HepG2 (cell line): ENCODE measurements around the gene GLUD1. TPM values are rescaled to one million over a fixed set of nuclear protein-coding genes. Genes with fewer than 3 reads are reported as not detected.

Experiments used
- ETV5 ChIP-seq: IDR thresholded peaks from 2 replicates; pipeline ENCODE4 v1.6.1; 2018; ENCODE audit warnings: missing biosample characterization, missing genetic modification reagents, inconsistent platforms, borderline replicate concordance
- FOXO1 ChIP-seq: sonication (generic); formaldehyde crosslinking; IDR thresholded peaks from 2 replicates; pipeline ENCODE4 v1.4.0; 2020; ENCODE audit warnings: missing genetic modification reagents
- HNRNPUL1 ChIP-seq: fragments of 200-400 bp; formaldehyde crosslinking; IDR thresholded peaks from 2 replicates; pipeline ENCODE4 v1.6.1; 2017; ENCODE audit warnings: low read depth, mild to moderate bottlenecking, low read length, moderate library complexity
- IKZF1 ChIP-seq: fragments of 450-650 bp; IDR thresholded peaks from 2 replicates; pipeline ENCODE4 v1.7.1; 2016
- NR2F2 ChIP-seq: IDR thresholded peaks from 2 replicates; pipeline ENCODE4 v1.6.1; 2012; ENCODE audit warnings: low read depth, inconsistent platforms, borderline replicate concordance
- PPARG ChIP-seq: conservative IDR thresholded peaks from 2 replicates; pipeline ENCODE4 v1.6.1; 2016; ENCODE audit warnings: missing biosample characterization, missing genetic modification reagents
- SALL1 ChIP-seq: sonication (generic); formaldehyde crosslinking; IDR thresholded peaks from 2 replicates; pipeline ENCODE4 v1.8.0; 2022; ENCODE audit warnings: mild to moderate bottlenecking, missing genetic modification reagents
- SMARCE1 ChIP-seq: fragments of 450-650 bp; IDR thresholded peaks from 2 replicates; pipeline ENCODE4 v1.6.1; 2017; ENCODE audit warnings: borderline replicate concordance
- STAG1 ChIP-seq: sonication (generic); formaldehyde crosslinking; IDR thresholded peaks from 2 replicates; pipeline ENCODE4 v1.4.0; 2020; ENCODE audit warnings: missing genetic modification reagents
- TAF1 ChIP-seq: sonication (generic); formaldehyde crosslinking; IDR thresholded peaks from 2 replicates; pipeline ENCODE4 v1.4.0; 2020; ENCODE audit warnings: missing genetic modification reagents
- YY1 ChIP-seq: IDR thresholded peaks from 2 replicates; pipeline ENCODE4 v1.6.1; 2011; ENCODE audit warnings: low read length, low read depth, moderate library complexity, mild to moderate bottlenecking; ENCODE audit not compliant: insufficient read depth, insufficient replicate concordance
- ZNF225 ChIP-seq: sonication (generic); formaldehyde crosslinking; IDR thresholded peaks from 2 replicates; pipeline ENCODE4 v1.4.0; 2020; ENCODE audit warnings: mild to moderate bottlenecking, missing genetic modification reagents
- ZNF264 ChIP-seq: sonication (generic); formaldehyde crosslinking; IDR thresholded peaks from 2 replicates; pipeline ENCODE4 v1.4.0; 2020; ENCODE audit warnings: missing genetic modification reagents
- ZNF607 ChIP-seq: sonication (generic); formaldehyde crosslinking; IDR thresholded peaks from 2 replicates; pipeline ENCODE4 v1.5.1; 2020; ENCODE audit warnings: missing genetic modification reagents, mild to moderate bottlenecking, borderline replicate concordance
- ZNF773 ChIP-seq: sonication (generic); formaldehyde crosslinking; IDR thresholded peaks from 2 replicates; pipeline ENCODE4 v1.4.0; 2020; ENCODE audit warnings: missing genetic modification reagents, borderline replicate concordance
- ZNF792 ChIP-seq: IDR thresholded peaks from 2 replicates; pipeline ENCODE4 v1.6.1; 2016
- ZSCAN29 ChIP-seq: sonication (generic); formaldehyde crosslinking; conservative IDR thresholded peaks from 2 replicates; pipeline ENCODE4 v1.4.0; 2020; ENCODE audit warnings: mild to moderate bottlenecking, missing genetic modification reagents
- polyA plus RNA-seq, 8 experiments: library from polyadenylated mRNA; depleted of rRNA in 3 of 8; stranded (reverse) in 7 of 8; unstranded in 1 of 8; fragments of >200 nt; fragmentation: Illumina TruSeq in 4 of 8; extraction: Trizol in 4 of 8; gene quantifications; 2 replicates each; pipeline versions ENCODE4 v1.2.1 to v1.2.3, GENCODE V29; 2011 to 2016; ENCODE audit warnings: low read depth in 4 of 8, missing spikeins in 1 of 8, mixed read lengths in 1 of 8; ENCODE audit not compliant: insufficient read depth in 1 of 8
- total RNA-seq, 5 experiments: library from RNA; depleted of rRNA; stranded (reverse); fragments of >200 nt; fragmentation: Illumina TruSeq; extraction: Trizol; gene quantifications; 2 replicates each; pipeline ENCODE4 v1.2.3, GENCODE V29; 2016; ENCODE audit warnings: low read depth in 1 of 5
- TF ChIP-seq, protein P1 (sequence below): sonication (generic); formaldehyde crosslinking; IDR thresholded peaks from 2 replicates; pipeline ENCODE4 v1.4.0; 2020; ENCODE audit warnings: missing genetic modification reagents, borderline replicate concordance
- TF ChIP-seq, protein P2 (sequence below): sonication (generic); formaldehyde crosslinking; IDR thresholded peaks from 2 replicates; pipeline ENCODE4 v1.4.0; 2020; ENCODE audit warnings: mild to moderate bottlenecking, missing genetic modification reagents, borderline replicate concordance
- TF ChIP-seq, protein P3 (sequence below): sonication (generic); formaldehyde crosslinking; IDR thresholded peaks from 2 replicates; pipeline ENCODE4 v1.9.0; 2021; ENCODE audit warnings: missing genetic modification reagents, mild to moderate bottlenecking, borderline replicate concordance
- TF ChIP-seq, protein P4 (sequence below): sonication (generic); formaldehyde crosslinking; IDR thresholded peaks from 2 replicates; pipeline ENCODE4 v1.5.0; 2020; ENCODE audit warnings: mild to moderate bottlenecking, missing genetic modification reagents

Gene GLUD1
- total and polyA plus RNA-seq, 2 of the 13 experiments (the other 11 are each of a cell fraction or from before 2014, with no cell fraction given): 301 to 798 TPM

DNA sequence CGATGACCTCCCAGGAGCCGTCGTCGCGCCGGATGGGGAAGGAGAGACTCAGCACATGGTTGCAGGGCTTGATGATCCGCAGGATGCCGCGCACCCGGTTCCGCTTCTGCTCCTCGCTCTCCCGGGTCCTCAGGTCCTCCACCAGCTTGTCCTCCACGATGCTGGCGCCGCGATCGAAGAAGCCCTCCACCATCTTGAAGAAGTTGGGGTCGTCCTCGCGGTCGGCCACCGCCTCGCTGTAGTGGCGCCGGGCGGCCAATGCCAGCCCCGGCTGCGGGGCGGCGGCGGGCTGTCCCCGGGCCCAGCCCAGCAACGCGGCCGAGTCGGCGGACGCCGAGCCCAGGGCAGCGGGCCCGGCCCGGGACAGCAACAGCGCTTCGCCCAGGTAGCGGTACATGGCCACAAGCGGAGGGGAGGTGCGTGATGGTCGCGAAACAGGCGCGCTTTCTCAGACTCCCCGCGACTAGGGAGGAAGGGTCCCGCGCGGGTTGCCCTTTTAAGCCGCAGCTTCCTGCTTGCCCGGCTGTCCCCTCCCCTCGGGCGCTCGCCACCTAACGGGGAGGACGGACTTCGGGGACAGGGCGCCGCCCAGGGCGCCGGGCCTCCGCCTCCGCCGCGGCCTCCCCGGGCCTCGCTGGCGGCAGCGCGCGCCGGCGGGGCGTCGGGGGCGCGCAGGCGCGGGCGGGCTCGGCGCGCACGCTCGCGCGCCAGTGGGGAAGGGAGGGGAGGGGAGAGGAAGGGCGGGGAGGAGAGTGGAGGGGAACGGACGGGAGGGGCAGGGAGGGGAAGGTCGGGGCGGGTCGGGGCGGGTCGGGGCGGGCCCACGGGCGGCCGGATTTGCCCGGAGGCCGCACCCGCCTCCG lies at the start of gene GLUD1, which contains the start of gene SHLD2 (continued):
- TF ChIP-seq, protein P1, sequence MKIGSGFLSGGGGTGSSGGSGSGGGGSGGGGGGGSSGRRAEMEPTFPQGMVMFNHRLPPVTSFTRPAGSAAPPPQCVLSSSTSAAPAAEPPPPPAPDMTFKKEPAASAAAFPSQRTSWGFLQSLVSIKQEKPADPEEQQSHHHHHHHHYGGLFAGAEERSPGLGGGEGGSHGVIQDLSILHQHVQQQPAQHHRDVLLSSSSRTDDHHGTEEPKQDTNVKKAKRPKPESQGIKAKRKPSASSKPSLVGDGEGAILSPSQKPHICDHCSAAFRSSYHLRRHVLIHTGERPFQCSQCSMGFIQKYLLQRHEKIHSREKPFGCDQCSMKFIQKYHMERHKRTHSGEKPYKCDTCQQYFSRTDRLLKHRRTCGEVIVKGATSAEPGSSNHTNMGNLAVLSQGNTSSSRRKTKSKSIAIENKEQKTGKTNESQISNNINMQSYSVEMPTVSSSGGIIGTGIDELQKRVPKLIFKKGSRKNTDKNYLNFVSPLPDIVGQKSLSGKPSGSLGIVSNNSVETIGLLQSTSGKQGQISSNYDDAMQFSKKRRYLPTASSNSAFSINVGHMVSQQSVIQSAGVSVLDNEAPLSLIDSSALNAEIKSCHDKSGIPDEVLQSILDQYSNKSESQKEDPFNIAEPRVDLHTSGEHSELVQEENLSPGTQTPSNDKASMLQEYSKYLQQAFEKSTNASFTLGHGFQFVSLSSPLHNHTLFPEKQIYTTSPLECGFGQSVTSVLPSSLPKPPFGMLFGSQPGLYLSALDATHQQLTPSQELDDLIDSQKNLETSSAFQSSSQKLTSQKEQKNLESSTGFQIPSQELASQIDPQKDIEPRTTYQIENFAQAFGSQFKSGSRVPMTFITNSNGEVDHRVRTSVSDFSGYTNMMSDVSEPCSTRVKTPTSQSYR: peak; percentile 57; the same call in 1 of the 2 replicates
- peak; percentile 77 for TF ChIP-seq YY1
- TF ChIP-seq, protein P2, sequence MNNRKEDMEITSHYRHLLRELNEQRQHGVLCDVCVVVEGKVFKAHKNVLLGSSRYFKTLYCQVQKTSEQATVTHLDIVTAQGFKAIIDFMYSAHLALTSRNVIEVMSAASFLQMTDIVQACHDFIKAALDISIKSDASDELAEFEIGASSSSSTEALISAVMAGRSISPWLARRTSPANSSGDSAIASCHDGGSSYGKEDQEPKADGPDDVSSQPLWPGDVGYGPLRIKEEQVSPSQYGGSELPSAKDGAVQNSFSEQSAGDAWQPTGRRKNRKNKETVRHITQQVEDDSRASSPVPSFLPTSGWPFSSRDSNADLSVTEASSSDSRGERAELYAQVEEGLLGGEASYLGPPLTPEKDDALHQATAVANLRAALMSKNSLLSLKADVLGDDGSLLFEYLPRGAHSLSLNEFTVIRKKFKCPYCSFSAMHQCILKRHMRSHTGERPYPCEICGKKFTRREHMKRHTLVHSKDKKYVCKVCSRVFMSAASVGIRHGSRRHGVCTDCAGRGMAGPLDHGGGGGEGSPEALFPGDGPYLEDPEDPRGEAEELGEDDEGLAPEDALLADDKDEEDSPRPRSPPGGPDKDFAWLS (CRISPR knock-in tag): no peak
- no peak for TF ChIP-seq ZNF264 (CRISPR knock-in tag)
- peak; percentile 45; the same call in 1 of the 2 replicates for TF ChIP-seq ETV5 (CRISPR knock-in tag)
- peak; percentile 47; the same call in 1 of the 2 replicates for TF ChIP-seq SALL1
- no peak for TF ChIP-seq ZSCAN29 (CRISPR knock-in tag)
- TF ChIP-seq, protein P3, sequence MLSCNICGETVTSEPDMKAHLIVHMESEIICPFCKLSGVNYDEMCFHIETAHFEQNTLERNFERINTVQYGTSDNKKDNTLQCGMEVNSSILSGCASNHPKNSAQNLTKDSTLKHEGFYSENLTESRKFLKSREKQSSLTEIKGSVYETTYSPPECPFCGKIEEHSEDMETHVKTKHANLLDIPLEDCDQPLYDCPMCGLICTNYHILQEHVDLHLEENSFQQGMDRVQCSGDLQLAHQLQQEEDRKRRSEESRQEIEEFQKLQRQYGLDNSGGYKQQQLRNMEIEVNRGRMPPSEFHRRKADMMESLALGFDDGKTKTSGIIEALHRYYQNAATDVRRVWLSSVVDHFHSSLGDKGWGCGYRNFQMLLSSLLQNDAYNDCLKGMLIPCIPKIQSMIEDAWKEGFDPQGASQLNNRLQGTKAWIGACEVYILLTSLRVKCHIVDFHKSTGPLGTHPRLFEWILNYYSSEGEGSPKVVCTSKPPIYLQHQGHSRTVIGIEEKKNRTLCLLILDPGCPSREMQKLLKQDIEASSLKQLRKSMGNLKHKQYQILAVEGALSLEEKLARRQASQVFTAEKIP (CRISPR knock-in tag): no peak
- no peak for TF ChIP-seq SMARCE1
- TF ChIP-seq ZNF607: no peak
- TF ChIP-seq PPARG (CRISPR knock-in tag): 0 out of 2 replicates have a peak, but pooled peaks have one; percentile 20
- peak; percentile 54; the same call in 1 of the 2 replicates for TF ChIP-seq ZNF792 (CRISPR knock-in tag)
- TF ChIP-seq, protein P4, sequence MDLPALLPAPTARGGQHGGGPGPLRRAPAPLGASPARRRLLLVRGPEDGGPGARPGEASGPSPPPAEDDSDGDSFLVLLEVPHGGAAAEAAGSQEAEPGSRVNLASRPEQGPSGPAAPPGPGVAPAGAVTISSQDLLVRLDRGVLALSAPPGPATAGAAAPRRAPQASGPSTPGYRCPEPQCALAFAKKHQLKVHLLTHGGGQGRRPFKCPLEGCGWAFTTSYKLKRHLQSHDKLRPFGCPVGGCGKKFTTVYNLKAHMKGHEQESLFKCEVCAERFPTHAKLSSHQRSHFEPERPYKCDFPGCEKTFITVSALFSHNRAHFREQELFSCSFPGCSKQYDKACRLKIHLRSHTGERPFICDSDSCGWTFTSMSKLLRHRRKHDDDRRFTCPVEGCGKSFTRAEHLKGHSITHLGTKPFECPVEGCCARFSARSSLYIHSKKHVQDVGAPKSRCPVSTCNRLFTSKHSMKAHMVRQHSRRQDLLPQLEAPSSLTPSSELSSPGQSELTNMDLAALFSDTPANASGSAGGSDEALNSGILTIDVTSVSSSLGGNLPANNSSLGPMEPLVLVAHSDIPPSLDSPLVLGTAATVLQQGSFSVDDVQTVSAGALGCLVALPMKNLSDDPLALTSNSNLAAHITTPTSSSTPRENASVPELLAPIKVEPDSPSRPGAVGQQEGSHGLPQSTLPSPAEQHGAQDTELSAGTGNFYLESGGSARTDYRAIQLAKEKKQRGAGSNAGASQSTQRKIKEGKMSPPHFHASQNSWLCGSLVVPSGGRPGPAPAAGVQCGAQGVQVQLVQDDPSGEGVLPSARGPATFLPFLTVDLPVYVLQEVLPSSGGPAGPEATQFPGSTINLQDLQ: 0 out of 2 replicates have a peak, but pooled peaks have one; percentile 41
- TF ChIP-seq STAG1 (CRISPR knock-in tag): no peak
- TF ChIP-seq FOXO1: peak; percentile 85
- TF ChIP-seq ZNF773 (CRISPR knock-in tag): peak; percentile 71; the same call in 1 of the 2 replicates
- no peak; the same call in 1 of the 2 replicates for TF ChIP-seq TAF1 (CRISPR knock-in tag)
- no peak for TF ChIP-seq HNRNPUL1
- TF ChIP-seq IKZF1: no peak
- peak; percentile 40; the same call in 1 of the 2 replicates for TF ChIP-seq NR2F2
- 0 out of 2 replicates have a peak, but pooled peaks have one; percentile 9 for TF ChIP-seq ZNF225 (CRISPR knock-in tag)
